Memory B cell (primary cell): Measurements from ENCODE around the gene OR56A5.

Experiments used
- ATAC-seq: fragments of 150-1000 bp; cut with Tn5 transposase; 2 replicates; pipeline ENCODE4 v1.10.0; 2021; ENCODE audit warnings: low read depth, mild to moderate bottlenecking, moderate library complexity
- DNase-seq, 2 donors: peaks; one replicate each; pipeline ENCODE4 v3.0.0; 2022; ENCODE audit warnings: low spot score in 2 of 2
- H3K27ac Mint-ChIP-seq: one replicate; pipeline ENCODE4 v1.8.0; 2022; ENCODE audit warnings: mild to moderate bottlenecking, moderate library complexity, mixed read lengths
- H3K27me3 Mint-ChIP-seq: one replicate; pipeline ENCODE4 v1.8.0; 2022; ENCODE audit warnings: mixed read lengths
- H3K36me3 Mint-ChIP-seq: one replicate; pipeline ENCODE4 v1.8.0; 2022; ENCODE audit warnings: mild to moderate bottlenecking, mixed read lengths
- H3K4me1 Mint-ChIP-seq: one replicate; pipeline ENCODE4 v1.8.0; 2022; ENCODE audit warnings: mixed read lengths
- H3K4me3 Mint-ChIP-seq: one replicate; pipeline ENCODE4 v1.8.0; 2022; ENCODE audit warnings: mild to moderate bottlenecking, moderate library complexity, mixed read lengths
- H3K9me3 Mint-ChIP-seq: one replicate; pipeline ENCODE4 v1.8.0; 2022; ENCODE audit warnings: mixed read lengths

Gene OR56A5, protein sequence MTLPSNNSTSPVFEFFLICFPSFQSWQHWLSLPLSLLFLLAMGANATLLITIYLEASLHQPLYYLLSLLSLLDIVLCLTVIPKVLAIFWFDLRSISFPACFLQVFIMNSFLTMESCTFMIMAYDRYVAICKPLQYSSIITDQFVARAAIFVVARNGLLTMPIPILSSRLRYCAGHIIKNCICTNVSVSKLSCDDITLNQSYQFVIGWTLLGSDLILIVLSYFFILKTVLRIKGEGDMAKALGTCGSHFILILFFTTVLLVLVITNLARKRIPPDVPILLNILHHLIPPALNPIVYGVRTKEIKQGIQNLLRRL

GRCh38 chr11:5968394-5968793, at the start of gene OR56A5:
Gene OR56A5, minus strand, starts transcription at chr11:5968494. Its CDS starts 0 bp downstream, at chr11:5968494.
- DNase-seq (no peak), ATAC-seq (no peak)
- Mint-ChIP-seq H3K27me3 (peaks cover 10% of the 10 kb centered on the region), H3K9me3 (peaks cover 9% of the 10 kb centered on the region), H3K36me3 (no peaks in the 10 kb centered on the region), H3K27ac (no peak within 1 kb of the TSS), H3K4me1 (no peaks in the 10 kb centered on the region), H3K4me3 (no peak within 1 kb of the TSS)

GRCh38 chr11:6013042-6013441, 44.7 kb upstream of the OR56A5 start:
- Mint-ChIP-seq H3K9me3 (peaks cover 5% of the 10 kb centered on the region), H3K36me3 (no peaks in the 10 kb centered on the region), H3K4me1 (no peaks in the 10 kb centered on the region), H3K27ac (no peak overlapping the region), H3K4me3 (no peak overlapping the region), H3K27me3 (peaks cover 8% of the 10 kb centered on the region)
- no peak for ATAC-seq
- DNase-seq, result no peak

- no peak overlapping the region for H3K4me3 Mint-ChIP-seq
- ATAC-seq (no peak), DNase-seq (no peak)
- H3K36me3 Mint-ChIP-seq, result no peaks in the 10 kb centered on the region
- H3K27me3 Mint-ChIP-seq, result peaks cover 8% of the 10 kb centered on the region
- H3K4me1 Mint-ChIP-seq, result no peaks in the 10 kb centered on the region
- no peak overlapping the region for H3K27ac Mint-ChIP-seq
- peaks cover 3% of the 10 kb centered on the region for H3K9me3 Mint-ChIP-seq
These were observed 43.9 kb upstream of the OR56A5 start for GRCh38 chr11:6012035-6012668.

DNA sequence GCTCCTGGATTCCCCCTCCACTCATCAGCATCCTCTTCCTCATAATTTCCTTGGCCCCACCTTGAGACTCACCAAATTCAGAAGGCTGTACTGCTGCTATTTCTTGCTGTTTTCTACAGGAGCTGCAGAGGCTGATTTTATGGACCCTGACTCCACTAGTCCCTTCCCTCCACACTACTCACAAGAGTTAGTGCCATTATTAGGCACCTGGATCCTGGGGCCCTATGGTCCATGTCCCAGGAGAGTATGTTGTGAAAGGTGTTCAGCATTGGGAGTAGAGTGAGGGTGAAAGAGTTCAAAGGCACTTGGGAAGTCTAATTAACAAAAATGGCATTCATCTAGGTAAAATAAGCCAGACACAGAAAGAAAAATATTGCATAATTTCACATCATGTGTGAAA, 38.6 kb upstream of the OR56A5 start, which contains the start of gene OR56A4:
Gene OR56A4 (minus strand): TSS at position 101 of the 400 bp plus-strand sequence. CDS start 3,954 bp downstream, outside the sequence.
- ATAC-seq (no peak), DNase-seq (no peak)
- no peaks in the 10 kb centered on the region for H3K4me1 Mint-ChIP-seq
- no peaks in the 10 kb centered on the region for H3K9me3 Mint-ChIP-seq
- no peak within 1 kb of the TSS for H3K4me3 Mint-ChIP-seq
- no peaks in the 10 kb centered on the region for H3K36me3 Mint-ChIP-seq
- H3K27me3 Mint-ChIP-seq, result peaks cover 6% of the 10 kb centered on the region
- H3K27ac Mint-ChIP-seq, result no peak within 1 kb of the TSS

DNA sequence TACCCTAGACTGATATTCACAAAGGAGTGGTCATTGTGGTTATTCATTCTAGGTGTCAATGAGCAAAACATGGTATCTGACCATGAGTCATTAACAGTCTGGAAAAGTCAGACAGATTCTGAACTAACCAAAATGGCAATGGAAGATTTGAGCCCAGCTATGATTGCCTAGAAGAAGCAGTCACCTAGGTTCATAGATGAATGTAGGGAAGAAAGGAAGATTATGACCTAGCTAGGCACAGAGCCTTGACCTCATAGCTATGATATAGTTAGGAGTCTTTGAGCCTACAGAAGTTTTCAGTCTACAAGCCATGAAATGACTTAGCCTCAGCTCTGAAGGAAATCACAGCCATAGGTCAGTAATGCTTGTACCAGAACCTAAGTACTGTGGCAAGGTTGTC, 38.1 kb upstream of the OR56A5 start:
- Mint-ChIP-seq H3K36me3 (no peaks in the 10 kb centered on the region), H3K4me1 (no peaks in the 10 kb centered on the region), H3K9me3 (no peaks in the 10 kb centered on the region), H3K4me3 (no peak overlapping the region), H3K27ac (no peak overlapping the region), H3K27me3 (peaks cover 4% of the 10 kb centered on the region)
- DNase-seq (no peak), ATAC-seq (no peak)

DNA sequence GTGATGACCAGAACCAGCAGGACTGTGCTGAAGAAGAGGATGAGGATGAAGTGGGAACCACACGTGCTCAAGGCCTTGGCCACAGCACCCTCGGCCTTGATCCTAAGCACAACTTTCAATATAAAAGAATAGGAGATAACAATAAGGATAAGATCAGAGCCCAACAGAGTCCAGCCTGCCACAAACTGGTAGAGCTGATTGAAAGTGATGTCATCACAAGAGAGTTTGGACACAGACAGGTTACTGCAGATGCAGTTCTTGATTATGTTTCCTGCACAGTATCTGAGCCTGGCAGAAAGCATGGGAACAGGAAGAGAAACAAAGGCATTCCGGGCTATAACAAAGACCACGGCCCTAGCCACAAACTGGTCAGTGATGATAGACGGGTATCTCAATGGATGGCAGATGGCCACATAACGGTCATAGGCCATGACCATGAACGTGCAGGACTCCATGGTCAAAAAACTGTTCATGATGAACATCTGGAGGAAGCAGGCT, 34.0 kb upstream of the OR56A5 start:
- H3K4me1 Mint-ChIP-seq, result no peaks in the 10 kb centered on the region
- no peaks in the 10 kb centered on the region for H3K36me3 Mint-ChIP-seq
- H3K27me3 Mint-ChIP-seq, result peaks cover 8% of the 10 kb centered on the region
- H3K4me3 Mint-ChIP-seq, result no peak overlapping the region
- no peak overlapping the region for H3K27ac Mint-ChIP-seq
- H3K9me3 Mint-ChIP-seq, result peaks cover 2% of the 10 kb centered on the region
- no peak for DNase-seq
- ATAC-seq, result no peak

DNA sequence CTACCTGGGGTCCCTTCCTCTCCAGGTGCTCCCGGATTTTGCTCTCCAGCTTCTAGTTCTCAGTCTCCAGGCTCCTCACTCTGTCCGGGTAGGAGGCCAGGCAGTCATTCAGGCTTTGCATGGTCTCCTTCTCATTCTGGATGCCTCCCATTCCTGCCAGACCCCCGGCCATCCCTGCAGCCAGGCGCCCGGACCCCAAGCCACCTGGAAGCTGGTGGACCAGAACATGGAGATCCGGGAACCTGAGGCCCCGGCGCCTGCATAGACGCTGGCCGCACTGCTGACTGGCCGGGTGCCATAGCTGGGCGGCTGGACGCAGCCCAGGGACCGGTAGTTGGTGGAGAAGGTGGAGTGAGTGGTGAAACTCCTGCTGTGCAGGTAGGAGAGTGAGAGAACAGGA, 26.5 kb upstream of the OR56A5 start:
- Mint-ChIP-seq H3K27me3 (peaks cover 11% of the 10 kb centered on the region), H3K4me1 (no peaks in the 10 kb centered on the region), H3K36me3 (no peaks in the 10 kb centered on the region), H3K9me3 (peaks cover 2% of the 10 kb centered on the region), H3K4me3 (no peak overlapping the region), H3K27ac (no peak overlapping the region)
- DNase-seq (no peak), ATAC-seq (no peak)

- Mint-ChIP-seq H3K4me3 (no peak overlapping the region), H3K4me1 (no peaks in the 10 kb centered on the region), H3K9me3 (no peaks in the 10 kb centered on the region), H3K27ac (no peak overlapping the region), H3K27me3 (peaks cover 9% of the 10 kb centered on the region), H3K36me3 (no peaks in the 10 kb centered on the region)
- no peak for DNase-seq
- ATAC-seq, result no peak
These were observed 24.4 kb upstream of the OR56A5 start for GRCh38 chr11:5992604-5993251.

GRCh38 chr11:5992150-5992549, 23.9 kb upstream of the OR56A5 start:
- H3K27ac Mint-ChIP-seq, result no peak overlapping the region
- no peak overlapping the region for H3K4me3 Mint-ChIP-seq
- no peak for ATAC-seq
- DNase-seq, result no peak
- H3K9me3 Mint-ChIP-seq, result peaks cover 2% of the 10 kb centered on the region
- no peaks in the 10 kb centered on the region for H3K4me1 Mint-ChIP-seq
- peaks cover 9% of the 10 kb centered on the region for H3K27me3 Mint-ChIP-seq
- no peaks in the 10 kb centered on the region for H3K36me3 Mint-ChIP-seq

DNA sequence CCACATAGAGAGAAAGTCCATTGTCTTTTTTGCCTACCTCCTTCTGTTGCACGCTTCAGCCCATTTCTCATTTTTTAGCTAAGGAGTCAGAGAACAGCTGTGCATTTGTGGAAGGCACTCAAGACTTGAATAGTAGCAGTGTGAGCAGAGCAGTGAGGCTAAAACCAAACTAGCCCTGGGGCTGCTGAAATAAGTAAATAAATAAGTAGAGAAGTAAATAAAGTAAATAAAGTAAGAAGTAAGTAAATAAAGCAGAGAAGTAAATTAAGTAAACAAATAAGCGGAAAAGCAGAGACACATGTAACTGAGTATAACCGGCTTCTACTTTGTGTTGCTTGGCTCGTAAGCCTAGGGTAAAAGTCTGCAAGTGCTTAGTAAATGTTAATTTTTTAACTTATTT, 20.9 kb upstream of the OR56A5 start:
- ATAC-seq (no peak), DNase-seq (no peak)
- no peak overlapping the region for H3K4me3 Mint-ChIP-seq
- H3K27me3 Mint-ChIP-seq, result peaks cover 10% of the 10 kb centered on the region
- H3K9me3 Mint-ChIP-seq, result peaks cover 2% of the 10 kb centered on the region
- no peaks in the 10 kb centered on the region for H3K4me1 Mint-ChIP-seq
- H3K36me3 Mint-ChIP-seq, result no peaks in the 10 kb centered on the region
- H3K27ac Mint-ChIP-seq, result no peak overlapping the region

GRCh38 chr11:5986885-5987284, 18.6 kb upstream of the OR56A5 start, which contains the start of gene OR52L1:
Gene OR52L1, minus strand, starts transcription at chr11:5986985. Its CDS starts 55 bp downstream, at chr11:5986930.
- peaks cover 17% of the 10 kb centered on the region for H3K27me3 Mint-ChIP-seq
- H3K36me3 Mint-ChIP-seq, result no peaks in the 10 kb centered on the region

DNA sequence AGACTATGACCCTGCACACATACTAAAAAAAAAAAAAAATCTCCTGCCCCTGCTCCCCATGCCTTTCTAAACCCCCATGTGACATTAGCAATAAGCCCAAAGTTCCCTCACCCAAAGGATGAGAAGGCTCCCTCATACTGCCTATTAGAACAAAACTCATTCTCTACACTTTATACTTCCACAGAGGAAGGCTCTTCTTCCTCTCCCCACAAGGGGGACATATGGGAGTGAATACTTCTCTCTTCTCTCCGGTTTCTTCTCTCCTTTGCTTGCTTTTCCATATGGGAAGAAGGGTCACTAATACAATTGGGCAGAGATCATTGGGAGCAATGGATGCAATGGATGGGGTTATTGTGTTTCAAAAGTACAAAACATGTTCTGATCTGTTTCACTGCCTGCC, 15.1 kb upstream of the OR56A5 start:
- Mint-ChIP-seq H3K27me3 (peaks cover 11% of the 10 kb centered on the region), H3K4me1 (no peaks in the 10 kb centered on the region), H3K4me3 (no peak overlapping the region), H3K36me3 (no peaks in the 10 kb centered on the region), H3K27ac (no peak overlapping the region), H3K9me3 (peaks cover 3% of the 10 kb centered on the region)
- ATAC-seq (no peak), DNase-seq (no peak)

More at GRCh38 chr11:5986885-5987284, 18.6 kb upstream of the OR56A5 start, which contains the start of gene OR52L1:
- no peak for ATAC-seq
- peaks cover 2% of the 10 kb centered on the region for H3K9me3 Mint-ChIP-seq
- H3K27ac Mint-ChIP-seq, result no peak within 1 kb of the TSS
- no peak for DNase-seq
- no peak within 1 kb of the TSS for H3K4me3 Mint-ChIP-seq
- H3K4me1 Mint-ChIP-seq, result no peaks in the 10 kb centered on the region

DNA sequence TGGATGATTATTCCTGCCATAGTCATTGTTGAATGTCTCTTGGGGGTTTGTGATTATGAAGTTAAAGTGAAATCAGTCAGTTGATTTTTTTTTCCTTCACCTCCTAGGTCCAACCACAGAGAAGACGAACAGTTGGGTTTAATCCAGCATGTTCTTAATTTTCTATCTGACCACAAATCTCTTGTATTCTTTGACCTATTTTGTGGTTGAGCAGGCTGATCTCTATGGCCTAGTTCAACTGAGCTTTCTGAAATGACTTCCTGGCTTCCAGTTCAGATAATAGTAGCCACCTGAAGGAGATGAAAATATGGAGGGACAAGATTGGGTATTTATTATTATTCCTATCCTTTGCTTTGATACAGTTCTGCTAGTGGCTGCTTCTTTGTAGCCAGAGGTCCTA, 5.2 kb upstream of the OR56A5 start:
- no peak for ATAC-seq
- Mint-ChIP-seq H3K4me1 (no peaks in the 10 kb centered on the region), H3K4me3 (no peak overlapping the region), H3K27me3 (no peaks in the 10 kb centered on the region), H3K9me3 (peaks cover 6% of the 10 kb centered on the region), H3K27ac (no peak overlapping the region), H3K36me3 (no peaks in the 10 kb centered on the region)
- DNase-seq, result no peak

GRCh38 chr11:5967708-5968107, 586 bp downstream of the OR56A5 start:
- Mint-ChIP-seq H3K9me3 (peaks cover 12% of the 10 kb centered on the region), H3K4me3 (no peak overlapping the region), H3K4me1 (no peaks in the 10 kb centered on the region), H3K27ac (no peak overlapping the region), H3K36me3 (no peaks in the 10 kb centered on the region), H3K27me3 (peaks cover 10% of the 10 kb centered on the region)
- DNase-seq (no peak), ATAC-seq (no peak)
